Measurements from ENCODE around the gene UNC80.

Gene UNC80

DNA sequence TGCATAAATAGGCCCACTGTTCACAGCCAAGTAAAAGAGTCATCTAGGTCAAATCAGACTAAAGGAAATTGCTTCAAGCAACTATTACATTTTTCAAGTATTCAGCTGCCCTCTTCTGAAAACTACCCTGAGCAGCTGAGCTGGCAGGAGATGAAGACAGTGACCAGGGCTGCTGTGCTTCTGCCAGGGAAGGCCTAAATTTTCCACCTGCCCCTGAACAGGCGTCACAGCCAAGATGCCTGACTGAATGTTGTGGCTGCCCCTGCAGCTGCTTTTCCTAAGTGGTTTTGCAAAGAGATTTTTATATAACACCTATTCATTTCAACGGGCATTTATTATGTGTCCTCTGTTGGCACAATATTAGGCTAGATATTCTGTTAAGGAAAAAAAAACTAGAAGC is 134.1 kb downstream of the UNC80 start:
- no peak for DNase-seq (ENCODE audit: extremely low read depth in 1 of 2, low read depth in 1 of 2)

DNA sequence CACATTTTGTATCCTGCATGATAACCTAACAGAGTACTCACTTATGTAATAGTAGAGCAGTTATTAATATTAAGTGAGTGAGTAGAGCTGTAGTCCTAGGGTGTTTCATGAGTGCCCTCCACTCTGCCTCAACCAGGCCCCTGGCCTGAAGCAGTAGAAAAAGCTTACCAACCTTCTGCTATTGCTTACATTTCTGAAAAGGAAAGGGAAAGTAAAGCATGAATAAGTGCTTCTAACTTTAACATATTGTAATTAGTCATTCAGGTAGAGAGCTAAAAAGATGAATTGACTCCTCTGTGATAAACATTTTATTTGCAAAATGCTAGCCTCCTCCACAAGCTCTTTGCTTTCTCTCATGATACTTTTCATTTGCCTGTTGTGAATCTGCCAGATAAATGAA is 136.1 kb downstream of the UNC80 start:
- no peak for DNase-seq (ENCODE audit: extremely low read depth in 1 of 2, low read depth in 1 of 2)

DNA sequence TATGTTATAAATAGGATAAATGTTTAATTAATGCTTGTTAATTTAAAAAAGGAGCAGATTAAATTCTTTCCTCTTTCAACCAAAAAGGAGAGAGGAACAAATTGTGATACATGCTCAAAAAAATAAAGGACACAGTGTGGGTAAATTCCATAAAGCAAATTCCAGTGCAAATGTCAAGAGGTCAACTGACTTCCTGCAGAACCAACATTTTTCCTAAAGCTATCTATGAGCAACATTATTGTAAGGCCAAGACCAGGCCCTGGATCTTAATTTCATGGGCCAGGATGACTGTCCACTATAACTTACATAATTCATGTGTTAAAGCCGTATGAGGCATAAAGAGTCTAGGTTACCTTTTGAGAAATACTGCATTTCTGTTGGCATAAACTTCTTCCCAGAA is 136.9 kb downstream of the UNC80 start:
- no peak for DNase-seq (ENCODE audit: extremely low read depth in 1 of 2, low read depth in 1 of 2)

DNA sequence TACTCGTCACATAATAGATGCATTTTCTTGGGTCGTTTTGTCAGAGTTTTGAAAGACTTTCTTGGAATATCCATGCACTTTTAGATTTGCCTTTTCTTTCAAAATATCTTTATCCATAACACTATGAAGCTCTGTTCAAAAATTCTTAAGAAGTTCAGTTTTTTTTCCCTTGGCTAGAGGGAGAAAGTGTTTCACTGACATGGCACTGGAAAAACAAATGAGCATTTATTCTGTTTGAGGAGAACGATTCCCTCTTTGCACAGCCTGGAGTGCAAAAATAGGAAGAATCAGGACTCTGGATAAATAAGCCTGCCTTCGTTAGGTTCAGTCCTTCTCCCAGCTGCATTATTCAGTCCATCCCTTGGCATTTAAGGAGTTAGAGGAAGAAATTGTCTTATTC is 139.9 kb downstream of the UNC80 start:
- DNase-seq (ENCODE audit: extremely low read depth in 1 of 2, low read depth in 1 of 2): no peak

DNA sequence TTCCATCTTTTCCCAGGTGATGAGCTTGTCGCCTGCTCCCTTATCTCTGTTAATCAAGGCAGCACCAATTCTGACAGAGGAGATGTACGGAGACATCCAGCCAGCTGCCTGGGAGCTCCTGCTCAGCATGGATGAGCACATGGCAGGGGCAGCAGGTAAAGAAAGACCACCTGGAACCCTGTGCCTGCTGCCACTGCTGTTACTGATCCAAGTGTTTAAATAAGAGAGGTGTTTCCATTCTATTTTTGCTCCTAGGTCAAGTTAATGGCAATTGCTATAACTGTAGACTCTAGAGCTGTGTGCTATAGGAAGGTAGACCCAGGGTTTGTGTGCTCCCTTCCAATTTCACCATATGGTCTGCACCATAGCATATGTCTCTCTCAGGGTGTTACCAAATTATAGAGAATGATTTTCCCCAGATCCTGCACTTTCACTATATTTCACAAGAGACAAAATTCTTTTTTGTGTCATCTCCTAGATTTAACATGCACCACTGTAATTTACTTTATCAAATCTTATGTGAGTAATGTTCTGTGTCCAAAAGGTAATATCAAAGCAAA is 142.2 kb downstream of the UNC80 start:
- DNase-seq (ENCODE audit: extremely low read depth in 1 of 2, low read depth in 1 of 2): no peak

GRCh38 chr2:209917154-209917771 is 145.6 kb downstream of the UNC80 start:
- DNase-seq (ENCODE audit: extremely low read depth in 1 of 2, low read depth in 1 of 2): no peak

- no peak for DNase-seq (ENCODE audit: extremely low read depth in 1 of 2, low read depth in 1 of 2)
Measured at GRCh38 chr2:209918251-209918650, 146.6 kb downstream of the UNC80 start.

GRCh38 chr2:209922116-209922515 is 150.5 kb downstream of the UNC80 start:
- no peak for DNase-seq (ENCODE audit: extremely low read depth in 1 of 2, low read depth in 1 of 2)

DNA sequence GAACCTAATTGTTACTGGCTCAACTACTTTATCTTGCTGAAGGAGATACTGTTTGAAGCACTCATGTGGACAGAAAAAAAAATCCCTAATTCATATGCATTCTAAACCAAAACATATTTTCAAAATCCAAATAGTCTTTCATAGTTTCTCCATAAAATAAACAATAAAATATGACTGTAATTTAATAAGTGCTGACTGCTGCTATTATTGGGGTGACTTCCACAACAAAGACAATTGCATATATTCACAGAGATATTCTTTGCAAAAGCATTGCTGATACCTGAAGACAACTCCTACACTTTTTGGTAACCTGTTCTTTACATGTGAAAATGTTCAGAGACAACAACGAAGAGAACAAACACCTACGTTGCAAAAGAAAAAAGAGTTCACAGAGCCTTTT is 157.7 kb downstream of the UNC80 start:
- DNase-seq (ENCODE audit: extremely low read depth in 1 of 2, low read depth in 1 of 2): no peak

GRCh38 chr2:209933499-209934483 is 162.2 kb downstream of the UNC80 start:
- no peak for DNase-seq (ENCODE audit: extremely low read depth in 1 of 2, low read depth in 1 of 2)

- no peak for DNase-seq (ENCODE audit: extremely low read depth in 1 of 2, low read depth in 1 of 2)
Measured at GRCh38 chr2:209936106-209936666, 164.6 kb downstream of the UNC80 start.

GRCh38 chr2:209937893-209938292 is 166.3 kb downstream of the UNC80 start:
- DNase-seq (ENCODE audit: extremely low read depth in 1 of 2, low read depth in 1 of 2): no peak

GRCh38 chr2:209938906-209939305 is 167.3 kb downstream of the UNC80 start:
- DNase-seq (ENCODE audit: extremely low read depth in 1 of 2, low read depth in 1 of 2): no peak

GRCh38 chr2:209940936-209941335 is 169.3 kb downstream of the UNC80 start:
- DNase-seq (ENCODE audit: extremely low read depth in 1 of 2, low read depth in 1 of 2): no peak

DNA sequence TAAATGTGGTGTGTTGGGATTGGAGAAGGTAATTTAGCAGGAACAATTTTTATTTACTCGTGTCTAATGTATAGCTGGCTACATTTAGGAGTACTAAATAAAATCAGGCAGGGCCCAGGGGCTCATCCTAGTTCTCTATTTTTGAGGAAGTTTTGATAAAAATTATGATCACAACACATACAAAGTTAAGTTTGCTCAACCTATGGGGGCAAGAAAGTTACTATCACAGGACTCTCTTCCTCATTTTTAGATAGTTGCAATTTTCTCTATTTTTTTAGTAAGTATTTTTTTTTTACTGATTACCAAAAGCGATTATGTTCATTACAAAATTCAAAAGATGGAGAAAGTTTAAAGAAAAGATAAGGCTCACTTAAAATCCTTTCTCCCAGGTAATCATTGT is 170.8 kb downstream of the UNC80 start:
- no peak for DNase-seq (ENCODE audit: extremely low read depth in 1 of 2, low read depth in 1 of 2)

DNA sequence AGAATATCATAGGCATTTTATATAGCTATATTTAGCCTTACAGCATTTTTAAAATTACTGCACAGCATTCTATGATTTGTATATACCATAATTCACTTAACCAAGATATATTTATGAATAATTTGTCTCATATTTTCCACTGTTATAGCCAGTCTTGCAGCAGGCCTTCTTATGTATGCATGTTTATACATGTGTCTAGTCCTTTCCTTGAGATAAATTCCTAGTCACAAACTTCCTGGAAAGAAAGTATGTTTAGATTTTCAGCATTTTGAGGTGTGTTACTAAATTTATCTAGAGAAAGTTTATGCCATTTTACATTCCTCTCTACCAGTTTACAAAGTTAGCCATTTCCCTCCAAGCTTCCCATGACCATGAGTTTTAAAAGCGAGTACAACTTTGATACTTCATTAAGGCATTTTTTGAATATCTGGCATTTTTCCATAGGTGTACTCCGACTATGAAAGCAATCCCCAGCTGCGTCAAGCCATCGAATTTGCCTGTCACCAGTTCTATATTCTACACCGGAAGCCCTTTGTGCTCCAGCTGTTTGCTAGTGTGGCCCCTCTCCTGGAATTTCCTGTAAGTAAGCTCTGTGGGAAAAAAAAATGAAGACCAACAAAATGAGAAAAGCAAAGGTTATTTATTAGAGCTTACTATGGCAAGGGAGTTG is 171.4 kb downstream of the UNC80 start:
- no peak for DNase-seq (ENCODE audit: extremely low read depth in 1 of 2, low read depth in 1 of 2)

DNA sequence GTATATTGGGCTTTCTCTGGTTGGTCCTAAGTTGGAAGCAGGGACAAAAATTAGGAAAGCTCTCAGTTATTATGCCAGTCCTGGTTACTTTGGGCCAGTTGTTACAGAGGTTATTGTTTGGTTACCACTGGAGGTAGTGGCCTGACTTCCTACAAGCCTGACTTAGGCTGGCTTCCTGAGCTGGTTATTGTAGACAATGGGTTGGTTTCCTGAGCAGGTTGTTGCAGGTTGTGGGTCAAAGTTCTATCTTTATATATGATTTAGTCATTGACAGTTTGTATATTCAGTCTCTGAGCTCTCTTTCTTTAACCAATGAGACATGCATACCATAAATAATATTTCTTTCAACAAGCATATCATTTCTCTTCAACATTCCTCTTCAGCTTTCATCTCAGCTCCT is 172.1 kb downstream of the UNC80 start:
- no peak for DNase-seq (ENCODE audit: extremely low read depth in 1 of 2, low read depth in 1 of 2)

- DNase-seq (ENCODE audit: extremely low read depth in 1 of 2, low read depth in 1 of 2): no peak
Measured at GRCh38 chr2:209946539-209946938, 174.9 kb downstream of the UNC80 start.

DNA sequence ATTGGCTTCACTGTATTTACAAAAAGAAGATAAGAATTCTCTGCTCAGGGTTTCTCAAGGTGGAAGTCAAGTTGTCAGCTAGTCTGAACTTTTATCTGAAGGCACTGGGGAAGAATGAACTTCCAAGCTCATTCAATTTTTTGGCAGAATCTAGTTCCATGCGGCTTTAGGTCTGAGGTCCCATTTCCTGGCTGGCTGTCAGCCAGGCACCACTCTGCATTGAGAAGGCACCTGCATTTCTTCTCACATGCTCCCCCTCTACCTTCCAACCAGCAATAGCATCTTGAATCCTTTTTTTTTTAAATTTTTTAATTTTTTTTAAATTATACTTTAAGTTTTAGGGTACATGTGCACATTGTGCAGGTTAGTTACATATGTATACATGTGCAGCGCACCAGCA is 184.6 kb downstream of the UNC80 start:
- no peak for DNase-seq (ENCODE audit: extremely low read depth in 1 of 2, low read depth in 1 of 2)

- no peak for DNase-seq (ENCODE audit: extremely low read depth in 1 of 2, low read depth in 1 of 2)
Measured at GRCh38 chr2:209958016-209958415, 186.4 kb downstream of the UNC80 start.

DNA sequence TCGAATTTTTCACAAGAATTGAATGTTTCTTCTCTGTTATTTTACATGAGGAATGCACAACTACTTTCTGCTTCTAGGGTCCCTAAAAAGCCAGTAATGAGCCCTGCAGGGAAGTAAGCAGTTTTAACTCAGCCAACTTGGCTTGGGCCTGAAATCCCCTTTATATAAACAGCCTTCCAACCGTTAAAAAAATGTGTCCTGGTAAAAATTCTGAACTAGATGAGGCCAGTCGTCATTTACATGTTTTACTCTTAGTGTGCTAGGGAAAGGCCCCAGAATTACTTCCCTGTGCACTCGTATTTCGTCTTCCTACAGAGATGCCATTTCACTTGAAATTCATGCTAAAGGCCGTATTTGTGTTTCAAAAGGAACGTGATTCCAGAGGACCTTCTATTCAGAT is 188.4 kb downstream of the UNC80 start:
- no peak for DNase-seq (ENCODE audit: extremely low read depth in 1 of 2, low read depth in 1 of 2)

Data from activated CD8-positive, alpha-beta memory T cell treated with anti-CD3 and anti-CD28 coated beads for 1 hour (primary cell).